ENCODE results near the gene CENPW.

CENPW gene

DNA sequence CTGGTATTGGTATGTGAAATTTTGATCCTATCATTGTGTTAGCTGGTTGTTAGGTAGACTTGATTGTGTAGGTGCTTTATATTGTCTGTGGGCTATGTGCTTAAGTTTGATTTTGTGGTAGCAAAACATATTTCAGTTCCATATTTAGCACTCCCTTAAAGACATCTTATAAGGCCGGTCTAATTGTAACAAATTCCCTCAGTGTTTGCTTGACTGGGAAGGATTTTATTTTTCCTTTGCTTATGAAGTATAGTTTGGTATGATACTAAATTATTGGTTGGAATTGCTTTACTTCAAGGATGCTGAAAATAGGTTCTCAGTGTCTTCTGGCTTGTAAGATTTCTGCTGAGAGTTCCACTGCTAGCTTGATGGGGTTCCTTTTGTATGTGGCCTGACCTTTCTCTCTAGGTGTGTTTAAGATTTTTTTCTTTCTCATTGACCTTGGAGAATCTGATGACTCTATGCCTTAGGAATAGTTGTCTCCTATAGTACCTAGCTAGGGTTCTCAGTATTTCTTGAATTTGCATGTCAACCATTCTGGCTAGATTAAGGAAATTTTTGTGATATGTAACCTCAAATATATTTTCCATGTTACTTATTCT, 20.1 kb downstream of the CENPW start:
- no peak for DNase-seq (ENCODE audit: low read depth, low spot score)
- no peak for TF ChIP-seq CTCF (IDR thresholded peaks at IDR 0.05; ENCODE audit: insufficient read depth, low read length, missing control alignments)
- CTCF ChIA-PET, result interaction anchor here (0.7 to 3.3 kb wide), 12 partner anchors 10 to 830 kb away, joined by 3 to 35 read pairs (median 4); no protein-coding TSS in a partner anchor
- H3K4me3 ChIP-seq (ENCODE audit: low read depth, low read length), result no peak overlapping the region
- POLR2A ChIA-PET, result no interaction called here

GRCh38 chr6:126361832-126362440, 22.0 kb downstream of the CENPW start:
- TF ChIP-seq CTCF (IDR thresholded peaks at IDR 0.05; ENCODE audit: insufficient read depth, low read length, missing control alignments), result no peak
- H3K4me3 ChIP-seq (ENCODE audit: low read depth, low read length), result no peak overlapping the region
- ChIA-PET POLR2A (no interaction called here), CTCF (interaction anchor here (0.7 to 3.3 kb wide), 11 partner anchors 10 to 828 kb away, joined by 3 to 35 read pairs (median 5); no protein-coding TSS in a partner anchor)
- no peak for DNase-seq (ENCODE audit: low read depth, low spot score)

DNA sequence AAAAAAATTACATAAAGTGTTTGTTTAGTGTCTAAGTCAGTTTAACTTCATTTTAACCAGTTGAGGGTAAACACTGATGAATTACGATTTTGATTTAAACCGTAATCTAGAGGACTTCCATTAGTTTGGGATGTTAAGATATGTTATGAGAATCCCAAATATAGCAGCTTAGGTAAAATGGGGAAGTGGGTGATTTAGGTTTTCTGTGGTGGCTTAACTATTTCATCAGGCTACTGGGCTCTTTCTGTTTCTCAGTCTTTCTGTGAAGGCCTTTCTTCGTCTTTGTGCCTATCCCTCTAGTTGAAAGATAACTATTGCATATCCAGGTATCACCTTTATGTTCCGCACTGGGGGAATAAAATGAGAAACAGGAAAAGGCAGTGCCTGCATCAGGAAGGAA, 27.9 kb downstream of the CENPW start:
- no peak overlapping the region for H3K4me3 ChIP-seq (ENCODE audit: low read depth, low read length)
- DNase-seq (ENCODE audit: low read depth, low spot score), result no peak
- no peak for TF ChIP-seq CTCF (IDR thresholded peaks at IDR 0.05; ENCODE audit: insufficient read depth, low read length, missing control alignments)
- ChIA-PET POLR2A (no interaction called here), CTCF (no interaction called here)

DNA sequence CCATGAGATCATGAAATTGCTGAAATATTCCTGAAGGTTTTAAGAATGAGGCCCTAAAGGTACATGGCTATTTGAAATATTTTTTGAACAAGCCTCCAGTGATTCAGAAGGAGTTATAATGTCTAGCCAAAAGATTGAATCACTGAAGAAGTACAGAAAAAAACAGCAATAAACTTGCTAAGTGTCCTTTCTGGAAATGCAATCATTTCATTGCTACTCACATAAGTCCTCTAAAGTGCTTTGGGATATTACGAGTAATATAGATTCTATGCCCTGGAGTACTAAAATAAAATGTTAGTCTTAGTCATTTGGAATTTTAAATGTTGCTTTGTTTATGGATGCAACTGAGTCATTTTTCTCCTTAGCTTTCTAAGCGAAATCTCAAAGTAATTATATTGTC, 32.7 kb downstream of the CENPW start:
- DNase-seq (ENCODE audit: low read depth, low spot score), result no peak
- H3K4me3 ChIP-seq (ENCODE audit: low read depth, low read length), result no peak overlapping the region
- CTCF ChIA-PET, result interaction anchor here (4.6 kb wide), 1 partner anchor 11 kb away, joined by 35 read pairs; no protein-coding TSS in a partner anchor
- TF ChIP-seq CTCF (IDR thresholded peaks at IDR 0.05; ENCODE audit: insufficient read depth, low read length, missing control alignments), result no peak
- POLR2A ChIA-PET, result no interaction called here

DNA sequence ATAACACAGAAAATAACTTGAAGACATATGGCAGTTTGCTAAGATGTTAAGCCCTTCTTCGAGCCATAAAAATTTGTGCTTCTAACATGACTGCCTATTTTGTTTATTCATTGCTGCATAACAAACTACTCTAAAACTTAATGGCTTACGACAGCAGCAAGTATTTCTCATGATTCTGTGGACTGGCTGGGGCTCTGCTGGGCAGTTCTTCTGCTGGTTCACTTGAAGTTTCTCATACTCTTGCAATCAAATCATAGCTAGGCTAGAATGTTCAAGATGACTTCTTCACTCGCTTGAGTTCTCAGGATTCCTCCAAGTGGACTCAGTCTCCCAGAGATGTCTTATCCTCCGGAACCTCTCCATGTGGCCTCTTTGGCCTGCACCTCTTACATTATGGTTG, 33.4 kb downstream of the CENPW start:
- CTCF ChIA-PET, result interaction anchor here (4.6 kb wide), 1 partner anchor 12 kb away, joined by 35 read pairs; no protein-coding TSS in a partner anchor
- TF ChIP-seq CTCF (IDR thresholded peaks at IDR 0.05; ENCODE audit: insufficient read depth, low read length, missing control alignments), result no peak
- no peak for DNase-seq (ENCODE audit: low read depth, low spot score)
- POLR2A ChIA-PET, result no interaction called here
- H3K4me3 ChIP-seq (ENCODE audit: low read depth, low read length), result no peak overlapping the region

DNA sequence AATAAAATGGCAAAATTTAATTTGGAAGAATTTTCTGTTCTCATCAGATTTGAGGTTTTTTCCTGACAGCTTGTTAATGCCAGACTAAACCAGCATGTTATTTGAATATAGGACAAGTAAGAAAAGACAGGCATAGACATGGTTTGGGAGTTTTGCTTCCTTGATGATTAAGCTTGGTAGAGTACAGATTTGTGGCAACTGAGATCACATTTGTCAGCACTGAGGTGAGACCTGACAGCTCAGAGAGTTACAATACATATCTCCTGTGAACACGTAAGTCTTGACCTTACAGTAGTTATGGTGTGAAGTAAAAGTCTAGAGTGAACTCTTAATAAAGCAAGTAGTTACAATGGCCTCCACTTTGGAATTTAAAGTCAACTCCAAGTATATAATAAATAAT, 34.5 kb downstream of the CENPW start:
- no peak for DNase-seq (ENCODE audit: low read depth, low spot score)
- POLR2A ChIA-PET, result no interaction called here
- CTCF ChIA-PET, result interaction anchor here (0.8 to 4.6 kb wide), 2 partner anchors 13 to 430 kb away, joined by 3 to 35 read pairs; no protein-coding TSS in a partner anchor
- no peak overlapping the region for H3K4me3 ChIP-seq (ENCODE audit: low read depth, low read length)
- no peak for TF ChIP-seq CTCF (IDR thresholded peaks at IDR 0.05; ENCODE audit: insufficient read depth, low read length, missing control alignments)
